ENCODE data around the gene SRPX2.

Gene SRPX2

GRCh38 chrX:100643956-100644860, at the start of gene SRPX2:
Gene SRPX2, plus strand, starts transcription at chrX:100644199. Its CDS starts 2,124 bp downstream, at chrX:100646323.
- DNase-seq = no peak

- DNase-seq = no peak
These were observed 47.4 kb upstream of the SRPX2 start for GRCh38 chrX:100596601-100597000.

GRCh38 chrX:100599456-100599855, 44.5 kb upstream of the SRPX2 start:
- DNase-seq = no peak

- no peak for DNase-seq
These were observed 43.7 kb upstream of the SRPX2 start for GRCh38 chrX:100600340-100600739.

- DNase-seq = no peak
These were observed 43.2 kb upstream of the SRPX2 start for GRCh38 chrX:100600758-100601157.

GRCh38 chrX:100606753-100607152, 37.2 kb upstream of the SRPX2 start:
- no peak for DNase-seq

GRCh38 chrX:100609591-100609990, 34.4 kb upstream of the SRPX2 start:
- DNase-seq = no peak

- DNase-seq = no peak
These were observed 32.0 kb upstream of the SRPX2 start for GRCh38 chrX:100611951-100612350.

GRCh38 chrX:100615005-100615404, 29.0 kb upstream of the SRPX2 start:
- peak in 1 of 2 donors; percentile 9 for DNase-seq

GRCh38 chrX:100623001-100623400, 21.0 kb upstream of the SRPX2 start:
- no peak for DNase-seq

GRCh38 chrX:100625985-100626491, 18.0 kb upstream of the SRPX2 start:
- DNase-seq = peak in 1 of 2 donors; percentile 6

GRCh38 chrX:100635040-100635439, 9.0 kb upstream of the SRPX2 start:
- DNase-seq = no peak

GRCh38 chrX:100635989-100636320, 8.0 kb upstream of the SRPX2 start:
- no peak for DNase-seq

- DNase-seq = peak; percentile 78 to 79
These were observed 7.5 kb upstream of the SRPX2 start, which contains the start of gene TSPAN6 for GRCh38 chrX:100636321-100636991. Gene TSPAN6, minus strand, starts transcription at chrX:100636806. Its CDS starts 112 bp downstream, at chrX:100636694.

GRCh38 chrX:100642290-100642689, 1.7 kb upstream of the SRPX2 start:
- no peak for DNase-seq

GRCh38 chrX:100643212-100643611, 787 bp upstream of the SRPX2 start:
- no peak for DNase-seq

GRCh38 chrX:100645106-100645505, 1.1 kb downstream of the SRPX2 start:
- no peak for DNase-seq

GRCh38 chrX:100647095-100647494, 3.1 kb downstream of the SRPX2 start:
- DNase-seq = no peak

GRCh38 chrX:100647739-100648138, 3.7 kb downstream of the SRPX2 start:
- no peak for DNase-seq

- no peak for DNase-seq
These were observed 4.7 kb downstream of the SRPX2 start for GRCh38 chrX:100648458-100649417.

GRCh38 chrX:100649550-100650356, 5.8 kb downstream of the SRPX2 start:
- DNase-seq = no peak

GRCh38 chrX:100650841-100651240, 6.8 kb downstream of the SRPX2 start:
- no peak for DNase-seq

All from CD4-positive, alpha-beta T cell treated with Interleukin-4 for 1 hour (primary cell).